ENCODE results near the gene KDF1.

KDF1 gene

DNA sequence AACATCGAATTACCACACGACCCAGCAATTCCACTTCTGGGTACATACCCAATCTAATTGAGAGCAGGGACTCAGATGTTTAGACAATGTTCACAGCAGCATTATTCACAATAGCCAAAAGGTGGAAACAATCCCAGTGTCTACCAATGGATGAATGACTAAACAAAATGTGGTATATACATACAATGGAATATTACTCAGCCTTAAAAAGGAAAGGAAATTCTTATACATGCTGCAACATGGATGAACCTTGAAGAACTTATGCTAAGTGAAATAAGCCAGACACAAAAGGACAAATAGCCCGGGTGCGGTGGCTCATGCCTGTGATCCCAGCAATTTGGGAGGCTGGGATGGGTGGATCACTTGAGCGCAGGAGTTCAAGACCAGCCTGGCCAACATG is 6.9 kb downstream of the KDF1 start:
- Histone ChIP-seq H3K27ac (no peak overlapping the region), H3K27me3 (ENCODE audit: insufficient read depth, low read depth, severe bottlenecking) (no peaks in the 10 kb centered on the region), H3K36me3 (no peaks in the 10 kb centered on the region), H3K4me3 (ENCODE audit: low read depth, low read length) (no peak overlapping the region), H3K9me3 (ENCODE audit: severe bottlenecking) (no peaks in the 10 kb centered on the region)
- TF ChIP-seq, protein P1, sequence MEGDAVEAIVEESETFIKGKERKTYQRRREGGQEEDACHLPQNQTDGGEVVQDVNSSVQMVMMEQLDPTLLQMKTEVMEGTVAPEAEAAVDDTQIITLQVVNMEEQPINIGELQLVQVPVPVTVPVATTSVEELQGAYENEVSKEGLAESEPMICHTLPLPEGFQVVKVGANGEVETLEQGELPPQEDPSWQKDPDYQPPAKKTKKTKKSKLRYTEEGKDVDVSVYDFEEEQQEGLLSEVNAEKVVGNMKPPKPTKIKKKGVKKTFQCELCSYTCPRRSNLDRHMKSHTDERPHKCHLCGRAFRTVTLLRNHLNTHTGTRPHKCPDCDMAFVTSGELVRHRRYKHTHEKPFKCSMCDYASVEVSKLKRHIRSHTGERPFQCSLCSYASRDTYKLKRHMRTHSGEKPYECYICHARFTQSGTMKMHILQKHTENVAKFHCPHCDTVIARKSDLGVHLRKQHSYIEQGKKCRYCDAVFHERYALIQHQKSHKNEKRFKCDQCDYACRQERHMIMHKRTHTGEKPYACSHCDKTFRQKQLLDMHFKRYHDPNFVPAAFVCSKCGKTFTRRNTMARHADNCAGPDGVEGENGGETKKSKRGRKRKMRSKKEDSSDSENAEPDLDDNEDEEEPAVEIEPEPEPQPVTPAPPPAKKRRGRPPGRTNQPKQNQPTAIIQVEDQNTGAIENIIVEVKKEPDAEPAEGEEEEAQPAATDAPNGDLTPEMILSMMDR (IDR thresholded peaks at IDR 0.05; ENCODE audit: low read depth, low read length), result no peak
- no peak for DNase-seq

- no peaks in the 10 kb centered on the region for H3K9me3 ChIP-seq (ENCODE audit: severe bottlenecking)
- DNase-seq, result no peak
- peaks cover 6% of the 10 kb centered on the region for H3K36me3 ChIP-seq
- TF ChIP-seq, protein P1 (IDR thresholded peaks at IDR 0.05; ENCODE audit: low read depth, low read length), result no peak
- H3K4me3 ChIP-seq (ENCODE audit: low read depth, low read length), result no peak overlapping the region
- no peak overlapping the region for H3K27ac ChIP-seq
- no peaks in the 10 kb centered on the region for H3K27me3 ChIP-seq (ENCODE audit: insufficient read depth, low read depth, severe bottlenecking)
These were observed 8.3 kb downstream of the KDF1 start for GRCh38 chr1:26951821-26952497.

- TF ChIP-seq, protein P1 (IDR thresholded peaks at IDR 0.05; ENCODE audit: low read depth, low read length), result no peak
- Histone ChIP-seq H3K9me3 (ENCODE audit: severe bottlenecking) (no peaks in the 10 kb centered on the region), H3K27ac (no peak overlapping the region), H3K4me3 (ENCODE audit: low read depth, low read length) (no peak overlapping the region), H3K27me3 (ENCODE audit: insufficient read depth, low read depth, severe bottlenecking) (no peaks in the 10 kb centered on the region), H3K36me3 (peaks cover 14% of the 10 kb centered on the region)
- DNase-seq, result no peak
These were observed 9.1 kb downstream of the KDF1 start for GRCh38 chr1:26951216-26951615.

GRCh38 chr1:26950602-26951001 is 9.7 kb downstream of the KDF1 start:
- DNase-seq, result no peak
- no peak overlapping the region for H3K4me3 ChIP-seq (ENCODE audit: low read depth, low read length)
- no peaks in the 10 kb centered on the region for H3K27me3 ChIP-seq (ENCODE audit: insufficient read depth, low read depth, severe bottlenecking)
- no peaks in the 10 kb centered on the region for H3K9me3 ChIP-seq (ENCODE audit: severe bottlenecking)
- peaks cover 20% of the 10 kb centered on the region for H3K36me3 ChIP-seq
- TF ChIP-seq, protein P1 (IDR thresholded peaks at IDR 0.05; ENCODE audit: low read depth, low read length), result no peak
- no peak overlapping the region for H3K27ac ChIP-seq

- Histone ChIP-seq H3K27me3 (ENCODE audit: insufficient read depth, low read depth, severe bottlenecking) (no peaks in the 10 kb centered on the region), H3K36me3 (peaks cover 26% of the 10 kb centered on the region), H3K27ac (no peak overlapping the region), H3K9me3 (ENCODE audit: severe bottlenecking) (no peaks in the 10 kb centered on the region), H3K4me3 (ENCODE audit: low read depth, low read length) (no peak overlapping the region)
- TF ChIP-seq, protein P1 (IDR thresholded peaks at IDR 0.05; ENCODE audit: low read depth, low read length), result no peak
- no peak for DNase-seq
These were observed 10.3 kb downstream of the KDF1 start for GRCh38 chr1:26949926-26950319.
